Ovary (tissue), 9 donors: ENCODE results near the gene SSR4. TPM values are rescaled to one million over a fixed set of nuclear protein-coding genes. Genes with fewer than 3 reads are reported as not detected.

Experiments used
- DNase-seq, 5 donors: peaks; one replicate each; pipeline ENCODE4 v3.0.0-alpha.2; 2019 to 2020
- H3K27ac ChIP-seq, 2 donors: fragments of 200-600 bp; one replicate each; pipeline versions ENCODE4 v1.5.1 to v1.8.0; 2019 to 2022
- H3K27me3 ChIP-seq: fragments of 200-600 bp; one replicate; pipeline ENCODE4 v1.8.0; 2022
- H3K36me3 ChIP-seq: fragments of 200-600 bp; sonication (generic); one replicate; pipeline ENCODE4 v1.5.1; 2019
- H3K4me1 ChIP-seq: one replicate; pipeline ENCODE4 v1.8.1; 2013; ENCODE audit warnings: mild to moderate bottlenecking, moderate library complexity; ENCODE audit not compliant: insufficient read depth
- H3K4me3 ChIP-seq: fragments of 200-600 bp; sonication (generic); one replicate; pipeline ENCODE4 v1.5.1; 2017
- H3K9me3 ChIP-seq, 2 donors: fragments of 200-600 bp in 1 of 2; sonication (generic) in 1 of 2; one replicate each; pipeline versions ENCODE4 v1.5.1 to v1.8.1; 2013 to 2019; ENCODE audit warnings: mild to moderate bottlenecking in 1 of 2, moderate library complexity in 1 of 2
- EP300 ChIP-seq: sonication (generic); formaldehyde crosslinking; IDR thresholded peaks from one replicate; pipeline ENCODE4 v1.6.1; 2017; ENCODE audit warnings: antibody characterized with exemption
- POLR2A ChIP-seq: fragments of 450-650 bp; IDR thresholded peaks from one replicate; pipeline ENCODE4 v1.6.1; 2017; ENCODE audit warnings: antibody characterized with exemption, mild to moderate bottlenecking, moderate library complexity
- WGBS, 3 donors: extraction: QIAGEN DNeasy Blood & Tissue Kit in 1 of 3; methylation state at CpG; one replicate each; pipeline versions ENCODE4 v1.1.5 to v1.1.7; 2013 to 2017; 5-methylcytosine and 5-hydroxymethylcytosine counted together
- intact Hi-C, 4 donors: fragments of 100-400 bp; cut with DNase I; formaldehyde crosslinking; loops; one replicate each; pipeline versions ENCODE4 v1.11.0 to v1.15.1; 2022 to 2023
- polyA plus RNA-seq, 2 donors: library from polyadenylated mRNA; stranded (reverse); fragments of 200-250 nt in 1 of 2; fragments of 350-450 nt in 1 of 2; fragmentation: Illumina TruSeq in 1 of 2; extraction: RNeasy Lipid Tissue Mini Kit (QIAGEN cat#74804) in 1 of 2; gene quantifications; one replicate each; pipeline ENCODE4 v1.2.3, GENCODE V29; 2013 to 2014
- total RNA-seq, 7 donors: library from RNA; depleted of rRNA in 2 of 7; stranded (reverse); fragments of >200 nt in 2 of 7; fragmentation: NEBNext Ultra II Directional in 3 of 7; extraction: Animal tissue kit (Norgen Biotek cat#: 25700) in 3 of 7; gene quantifications; one replicate each; pipeline versions ENCODE4 v1.1.0 to v1.2.4, GENCODE V29; 2016 to 2023
- TF ChIP-seq, protein P1 (sequence below), 3 donors: fragments of 450-650 bp in 2 of 3; fragments of 200-600 bp in 1 of 3; IDR thresholded peaks; one replicate each; pipeline versions ENCODE4 v1.5.1 to v1.8.0; 2016 to 2022; ENCODE audit warnings: antibody characterized with exemption in 3 of 3, mild to moderate bottlenecking in 1 of 3
- donor health status: DM: no; HTN: no; CAD: no; lungs with moderate emphysema.
- donor health status: DM: no; HTN: no; CAD: no.
- donor health status: Bipolar disorder and iron deficiency.
- donor health status: DM: yes; HTN: yes; CAD: no.
- donor health status: DM: no; HTN: no; CAD: no.
- donor health status: DM: yes; HTN: yes; CAD: no.

SSR4 gene
- total and polyA plus RNA-seq, 9 donors = 120 to 261 (median 155) TPM

DNA sequence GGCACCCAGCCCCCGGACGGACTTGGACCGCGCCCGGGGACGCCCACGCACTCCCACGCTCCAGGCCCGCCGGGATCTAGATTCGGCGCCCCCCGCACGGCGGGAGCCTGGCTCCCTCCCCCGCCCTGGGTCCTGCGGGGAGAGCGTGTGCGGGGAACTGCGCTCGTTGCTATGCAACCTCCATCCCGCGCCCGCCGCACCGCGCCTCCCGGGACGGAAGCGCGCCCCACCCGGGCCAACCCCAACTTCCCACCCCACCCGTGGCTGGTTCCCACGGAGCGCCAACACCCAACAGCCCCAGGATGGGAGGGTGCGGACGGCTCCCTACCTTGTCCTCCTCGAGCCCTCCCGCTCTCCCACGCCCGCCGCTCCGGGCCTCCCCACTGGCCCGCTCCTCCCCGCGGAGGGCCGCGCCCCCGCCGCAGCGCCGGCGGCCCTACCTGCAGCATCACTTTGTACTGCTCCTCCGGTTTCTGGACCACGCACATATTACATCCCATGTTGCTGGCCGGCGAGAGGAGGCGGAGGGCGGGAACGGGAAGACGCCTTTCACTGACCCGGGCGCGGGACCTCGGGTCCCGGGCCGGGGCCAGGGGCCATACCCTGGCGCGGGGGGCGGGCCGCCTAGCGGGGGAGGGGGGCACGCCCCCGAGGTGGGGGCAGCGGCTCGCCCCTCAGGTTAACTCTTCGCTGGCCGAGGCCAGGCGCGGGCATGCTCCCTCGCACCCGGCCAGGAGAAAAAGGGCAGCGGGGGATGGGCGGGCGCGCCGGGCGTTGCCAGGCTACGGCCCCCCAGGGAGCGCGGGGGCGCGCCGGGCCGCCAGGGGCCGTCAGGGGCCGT, 35.6 kb downstream of the SSR4 start, which contains the start of gene PDZD4:
PDZD4 (minus strand) TSS at position 746 of the 841 bp plus-strand sequence; CDS start at position 500, 246 bp downstream.
- intact Hi-C loops = no loop called here
- Histone ChIP-seq H3K27me3 (no peaks in the 10 kb centered on the region), H3K4me1 (no peaks in the 10 kb centered on the region), H3K9me3 (no peaks in the 10 kb centered on the region), H3K36me3 (no peaks in the 10 kb centered on the region), H3K4me3 (peak within 1 kb of the TSS; percentile 28), H3K27ac (no peak within 1 kb of the TSS)
- TF ChIP-seq, protein P1, sequence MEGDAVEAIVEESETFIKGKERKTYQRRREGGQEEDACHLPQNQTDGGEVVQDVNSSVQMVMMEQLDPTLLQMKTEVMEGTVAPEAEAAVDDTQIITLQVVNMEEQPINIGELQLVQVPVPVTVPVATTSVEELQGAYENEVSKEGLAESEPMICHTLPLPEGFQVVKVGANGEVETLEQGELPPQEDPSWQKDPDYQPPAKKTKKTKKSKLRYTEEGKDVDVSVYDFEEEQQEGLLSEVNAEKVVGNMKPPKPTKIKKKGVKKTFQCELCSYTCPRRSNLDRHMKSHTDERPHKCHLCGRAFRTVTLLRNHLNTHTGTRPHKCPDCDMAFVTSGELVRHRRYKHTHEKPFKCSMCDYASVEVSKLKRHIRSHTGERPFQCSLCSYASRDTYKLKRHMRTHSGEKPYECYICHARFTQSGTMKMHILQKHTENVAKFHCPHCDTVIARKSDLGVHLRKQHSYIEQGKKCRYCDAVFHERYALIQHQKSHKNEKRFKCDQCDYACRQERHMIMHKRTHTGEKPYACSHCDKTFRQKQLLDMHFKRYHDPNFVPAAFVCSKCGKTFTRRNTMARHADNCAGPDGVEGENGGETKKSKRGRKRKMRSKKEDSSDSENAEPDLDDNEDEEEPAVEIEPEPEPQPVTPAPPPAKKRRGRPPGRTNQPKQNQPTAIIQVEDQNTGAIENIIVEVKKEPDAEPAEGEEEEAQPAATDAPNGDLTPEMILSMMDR (IDR thresholded peaks at IDR 0.05) = no peak
- TF ChIP-seq POLR2A = no peak
- TF ChIP-seq EP300 = no peak
- DNase-seq = no peak
- 17 to 29% (median 21%) methylated on average over 66 to 94 of the region's 97 CpGs for WGBS, 3 donors

DNA sequence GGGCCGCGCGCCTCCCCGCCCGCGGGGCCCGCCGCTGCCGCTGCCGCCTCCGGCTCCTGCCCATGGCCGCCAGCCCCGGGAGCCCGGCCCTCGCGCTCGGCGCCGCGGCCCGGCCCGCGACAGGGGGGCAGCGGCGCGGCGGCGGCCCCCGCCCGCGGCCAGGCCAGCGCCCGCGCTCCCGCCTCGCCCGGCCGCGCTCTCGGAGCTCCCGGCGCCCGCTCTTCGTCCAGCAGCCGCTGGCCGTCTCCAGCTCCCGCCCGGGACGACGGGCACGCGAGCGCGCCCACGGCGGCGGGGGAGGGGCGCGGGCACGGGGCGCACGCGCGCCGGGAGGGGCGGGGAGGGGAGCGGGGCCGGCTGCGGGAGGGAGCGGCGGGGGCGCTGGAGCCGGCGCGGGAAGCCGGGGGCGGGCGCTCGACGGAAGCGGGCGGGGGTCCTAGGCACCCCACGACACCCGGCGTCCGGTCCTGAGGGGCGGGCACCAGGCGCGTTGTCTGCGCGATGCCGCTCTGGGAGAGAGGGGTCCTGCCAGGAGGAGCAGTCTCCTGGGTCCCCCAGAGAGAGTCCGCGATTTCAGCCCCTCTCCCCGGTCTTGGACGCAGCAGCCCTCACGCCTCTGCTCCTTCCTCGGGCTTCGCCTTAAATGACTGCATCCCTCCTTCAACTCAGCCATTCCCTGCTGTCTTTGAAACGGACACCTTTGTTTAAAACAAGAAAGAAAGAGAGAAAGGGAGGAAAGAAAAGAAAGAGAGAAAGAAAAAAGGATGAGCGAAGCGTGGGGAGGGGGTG, 36.4 kb downstream of the SSR4 start:
- TF ChIP-seq POLR2A (no peak), EP300 (no peak)
- TF ChIP-seq, protein P1 (IDR thresholded peaks at IDR 0.05) = no peak
- no peak for DNase-seq
- Histone ChIP-seq H3K27ac (no peak overlapping the region), H3K4me1 (no peaks in the 10 kb centered on the region), H3K4me3 (peak overlapping the region; percentile 10), H3K9me3 (no peaks in the 10 kb centered on the region), H3K36me3 (no peaks in the 10 kb centered on the region), H3K27me3 (no peaks in the 10 kb centered on the region)
- WGBS, 3 donors = 12 to 22% (median 18%) methylated on average over 20 to 102 of the region's 102 CpGs
- intact Hi-C loops = no loop called here

DNA sequence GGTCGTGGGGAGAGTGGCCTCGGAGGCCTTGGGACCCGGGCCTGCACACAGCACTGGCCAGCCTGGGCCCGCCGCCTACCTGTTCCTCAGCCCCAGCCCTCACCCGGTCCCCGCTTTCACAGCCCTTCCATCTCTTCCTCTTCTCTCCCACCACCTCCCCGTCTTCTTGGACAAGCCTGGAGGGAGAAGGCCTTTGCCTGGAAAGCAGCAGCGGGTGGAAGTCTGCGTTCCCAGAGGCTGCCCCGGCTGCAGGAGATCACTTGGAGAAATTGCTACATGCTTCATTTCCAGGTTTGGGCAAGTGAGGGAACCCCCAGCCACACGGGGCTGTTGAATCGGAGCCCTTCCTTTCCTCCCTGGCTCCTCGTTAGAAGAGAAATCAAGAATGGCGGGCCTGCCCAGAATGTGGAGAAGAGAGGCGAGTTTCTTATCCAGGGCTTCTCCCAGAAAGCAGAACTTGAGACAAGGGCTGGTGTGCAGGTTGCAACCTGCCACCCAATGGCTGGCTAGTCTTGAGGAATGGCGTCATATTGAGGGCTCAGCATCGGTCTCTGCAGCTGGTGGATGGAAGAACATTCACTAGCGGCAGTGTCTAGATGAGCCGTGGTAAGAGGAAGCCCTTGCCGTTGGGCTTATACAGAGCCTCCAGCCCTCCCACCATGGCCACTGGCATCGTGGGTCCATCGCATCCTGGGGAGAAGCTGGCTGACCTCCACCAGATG, 37.1 kb downstream of the SSR4 start:
- Histone ChIP-seq H3K27ac (no peak overlapping the region), H3K36me3 (no peaks in the 10 kb centered on the region), H3K4me1 (no peaks in the 10 kb centered on the region), H3K27me3 (no peaks in the 10 kb centered on the region), H3K9me3 (no peaks in the 10 kb centered on the region), H3K4me3 (no peak overlapping the region)
- 64 to 68% (median 65%) methylated on average over 23 of the region's 23 CpGs for WGBS, 3 donors
- no peak for TF ChIP-seq POLR2A
- no peak for TF ChIP-seq EP300
- TF ChIP-seq, protein P1 (IDR thresholded peaks at IDR 0.05) = no peak
- intact Hi-C loops = no loop called here
- no peak for DNase-seq

DNA sequence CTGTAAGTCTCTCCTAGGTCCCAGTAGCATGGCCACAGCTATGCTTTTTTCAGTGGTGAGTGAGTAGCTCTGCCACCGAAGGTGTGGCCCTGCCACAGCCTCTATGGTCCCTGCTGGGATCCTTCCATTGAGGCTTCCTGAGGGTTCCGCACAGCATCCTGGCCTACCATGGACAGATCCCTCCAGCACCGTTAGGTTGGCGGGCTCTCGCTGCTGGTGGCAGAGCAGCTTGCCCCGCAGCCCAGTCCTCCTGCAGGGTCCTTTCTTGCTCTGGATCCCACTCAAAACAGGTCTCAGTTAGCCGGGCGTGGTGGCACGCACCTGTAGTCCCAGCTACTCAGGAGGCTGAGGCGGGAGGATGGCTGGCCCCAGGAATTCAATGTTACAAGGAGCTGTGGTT, 38.3 kb downstream of the SSR4 start:
- TF ChIP-seq, protein P1 (IDR thresholded peaks at IDR 0.05) = no peak
- TF ChIP-seq EP300 (no peak), POLR2A (no peak)
- H3K27me3 ChIP-seq = no peaks in the 10 kb centered on the region
- intact Hi-C loops = no loop called here
- WGBS, 3 donors = 78 to 85% (median 81%) methylated on average over 10 of the region's 10 CpGs
- no peak overlapping the region for H3K4me3 ChIP-seq
- DNase-seq = no peak
- H3K27ac ChIP-seq = no peak overlapping the region
- H3K4me1 ChIP-seq = no peaks in the 10 kb centered on the region
- no peaks in the 10 kb centered on the region for H3K9me3 ChIP-seq
- H3K36me3 ChIP-seq = no peaks in the 10 kb centered on the region
